ENCODE data around the gene VAV2. TPM values are rescaled to one million over a fixed set of nuclear protein-coding genes. Genes with fewer than 3 reads are reported as not detected.
"Not testable (repeated sequence)": the region's sequence is repeated elsewhere in the genome, so short reads cannot be mapped to it uniquely, and the experiment has no call there.

Gene VAV2
- total RNA-seq, 1 donor from 2014 or later = 33.7 TPM

GRCh38 chr9:133779081-133779480 is 213.0 kb downstream of the VAV2 start:
- DNase-seq (ENCODE audit: extremely low read depth, low read depth, low spot score) = no peak

GRCh38 chr9:133778336-133779013 is 213.6 kb downstream of the VAV2 start:
- no peak for DNase-seq (ENCODE audit: extremely low read depth, low read depth, low spot score)

GRCh38 chr9:133777871-133778270 is 214.3 kb downstream of the VAV2 start:
- no peak for DNase-seq (ENCODE audit: extremely low read depth, low read depth, low spot score)

GRCh38 chr9:133777068-133777791 is 214.9 kb downstream of the VAV2 start:
- DNase-seq (ENCODE audit: extremely low read depth, low read depth, low spot score) = no peak

- DNase-seq (ENCODE audit: extremely low read depth, low read depth, low spot score) = no peak
These were observed 215.9 kb downstream of the VAV2 start for GRCh38 chr9:133775951-133776905.

- no peak for DNase-seq (ENCODE audit: extremely low read depth, low read depth, low spot score)
These were observed 216.8 kb downstream of the VAV2 start for GRCh38 chr9:133775291-133775690.

- DNase-seq (ENCODE audit: extremely low read depth, low read depth, low spot score) = no peak
These were observed 217.3 kb downstream of the VAV2 start for GRCh38 chr9:133774799-133775198.

- DNase-seq (ENCODE audit: extremely low read depth, low read depth, low spot score) = no peak
These were observed 218.1 kb downstream of the VAV2 start for GRCh38 chr9:133773889-133774655.

- no peak for DNase-seq (ENCODE audit: extremely low read depth, low read depth, low spot score)
These were observed 219.5 kb downstream of the VAV2 start for GRCh38 chr9:133772581-133772980.

GRCh38 chr9:133771486-133772482 is 220.3 kb downstream of the VAV2 start:
- no peak for DNase-seq (ENCODE audit: extremely low read depth, low read depth, low spot score)

GRCh38 chr9:133770076-133770777 is 221.9 kb downstream of the VAV2 start:
- no peak for DNase-seq (ENCODE audit: extremely low read depth, low read depth, low spot score)

GRCh38 chr9:133769511-133770075 is 222.5 kb downstream of the VAV2 start:
- DNase-seq (ENCODE audit: extremely low read depth, low read depth, low spot score) = no peak

- no peak for DNase-seq (ENCODE audit: extremely low read depth, low read depth, low spot score)
These were observed 223.1 kb downstream of the VAV2 start for GRCh38 chr9:133768859-133769510.

GRCh38 chr9:133768371-133768858 is 223.7 kb downstream of the VAV2 start:
- DNase-seq (ENCODE audit: extremely low read depth, low read depth, low spot score) = no peak

- no peak for DNase-seq (ENCODE audit: extremely low read depth, low read depth, low spot score)
These were observed 224.5 kb downstream of the VAV2 start for GRCh38 chr9:133767625-133768024.

- DNase-seq (ENCODE audit: extremely low read depth, low read depth, low spot score) = no peak
These were observed 225.1 kb downstream of the VAV2 start for GRCh38 chr9:133767008-133767407.

- DNase-seq (ENCODE audit: extremely low read depth, low read depth, low spot score) = not testable (repeated sequence)
These were observed 225.9 kb downstream of the VAV2 start for GRCh38 chr9:133766234-133766633.
